Effector CD8-positive, alpha-beta T cell (primary cell): Measurements from ENCODE around the gene KCNK18.
A peak's percentile ranks its signal among the peaks of the same experiment; 100 is the strongest.
"Not testable (repeated sequence)": the region's sequence is repeated elsewhere in the genome, so short reads cannot be mapped to it uniquely, and the experiment has no call there.

Experiments used
- DNase-seq: peaks from one replicate; lab custom pipeline; 2025; lab: John Stamatoyannopoulos, UW

KCNK18 gene

GRCh38 chr10:117221156-117221711, 23.9 kb downstream of the KCNK18 start:
- DNase-seq, result no peak

- no peak for DNase-seq
Measured at GRCh38 chr10:117222552-117222951, 25.3 kb downstream of the KCNK18 start.

GRCh38 chr10:117222976-117223692, 25.8 kb downstream of the KCNK18 start:
- DNase-seq, result no peak

GRCh38 chr10:117223693-117224430, 26.6 kb downstream of the KCNK18 start:
- DNase-seq, result no peak

- DNase-seq, result no peak
Measured at GRCh38 chr10:117224881-117225280, 27.6 kb downstream of the KCNK18 start.

GRCh38 chr10:117226813-117227451, 29.6 kb downstream of the KCNK18 start:
- peak; percentile 5 for DNase-seq

GRCh38 chr10:117228210-117228609, 30.9 kb downstream of the KCNK18 start:
- no peak for DNase-seq

GRCh38 chr10:117230107-117230506, 32.8 kb downstream of the KCNK18 start:
- DNase-seq, result not testable (repeated sequence)

GRCh38 chr10:117237401-117237991, 40.2 kb downstream of the KCNK18 start:
- no peak for DNase-seq

- no peak for DNase-seq
Measured at GRCh38 chr10:117239051-117239450, 41.8 kb downstream of the KCNK18 start.

GRCh38 chr10:117239721-117240620, 42.7 kb downstream of the KCNK18 start:
- DNase-seq, result no peak

- no peak for DNase-seq
Measured at GRCh38 chr10:117240621-117241529, 43.6 kb downstream of the KCNK18 start, which contains the start of gene SLC18A2. SLC18A2 (plus strand) TSS chr10:117241114; CDS start chr10:117241694, 580 bp downstream.

GRCh38 chr10:117241541-117242462, 44.5 kb downstream of the KCNK18 start:
- DNase-seq, result no peak

- DNase-seq, result no peak
Measured at GRCh38 chr10:117242463-117242832, 45.2 kb downstream of the KCNK18 start.

- no peak for DNase-seq
Measured at GRCh38 chr10:117246997-117247671, 49.8 kb downstream of the KCNK18 start.

- DNase-seq, result no peak
Measured at GRCh38 chr10:117248750-117249465, 51.6 kb downstream of the KCNK18 start.

- no peak for DNase-seq
Measured at GRCh38 chr10:117249493-117250093, 52.3 kb downstream of the KCNK18 start.
